ENCODE data around the gene EIF3J. TPM values are rescaled to one million over a fixed set of nuclear protein-coding genes. Genes with fewer than 3 reads are reported as not detected.

Gene EIF3J
- total RNA-seq, 1 donor from 2014 or later, result 76.2 TPM

- Mint-ChIP-seq H3K27me3 (ENCODE audit: insufficient read depth, low read depth) (no peaks in the 10 kb centered on the region), H3K27ac (no peak overlapping the region), H3K36me3 (peaks cover 15% of the 10 kb centered on the region), H3K4me3 (no peak overlapping the region), H3K4me1 (no peaks in the 10 kb centered on the region), H3K9me3 (no peaks in the 10 kb centered on the region)
- Histone ChIP-seq H3K4me1 (no peaks in the 10 kb centered on the region), H4K20me1 (ENCODE audit: low read depth) (no peaks in the 10 kb centered on the region), H3K9me3 (ENCODE audit: low read depth) (no peaks in the 10 kb centered on the region), H3K4me2 (no peak overlapping the region), H3K9ac (no peak overlapping the region), H3K36me3 (no peaks in the 10 kb centered on the region), H3K27me3 (no peaks in the 10 kb centered on the region), H2AFZ (replicated peaks) (no peak overlapping the region), H3K27ac (no peak overlapping the region), H3K4me3 (no peak overlapping the region), H3K79me2 (ENCODE audit: low read depth) (no peaks in the 10 kb centered on the region), H3F3A (ENCODE audit: low read depth) (no peaks in the 10 kb centered on the region)
- no peak for DNase-seq (ENCODE audit: low spot score)
- TF ChIP-seq, protein P1, sequence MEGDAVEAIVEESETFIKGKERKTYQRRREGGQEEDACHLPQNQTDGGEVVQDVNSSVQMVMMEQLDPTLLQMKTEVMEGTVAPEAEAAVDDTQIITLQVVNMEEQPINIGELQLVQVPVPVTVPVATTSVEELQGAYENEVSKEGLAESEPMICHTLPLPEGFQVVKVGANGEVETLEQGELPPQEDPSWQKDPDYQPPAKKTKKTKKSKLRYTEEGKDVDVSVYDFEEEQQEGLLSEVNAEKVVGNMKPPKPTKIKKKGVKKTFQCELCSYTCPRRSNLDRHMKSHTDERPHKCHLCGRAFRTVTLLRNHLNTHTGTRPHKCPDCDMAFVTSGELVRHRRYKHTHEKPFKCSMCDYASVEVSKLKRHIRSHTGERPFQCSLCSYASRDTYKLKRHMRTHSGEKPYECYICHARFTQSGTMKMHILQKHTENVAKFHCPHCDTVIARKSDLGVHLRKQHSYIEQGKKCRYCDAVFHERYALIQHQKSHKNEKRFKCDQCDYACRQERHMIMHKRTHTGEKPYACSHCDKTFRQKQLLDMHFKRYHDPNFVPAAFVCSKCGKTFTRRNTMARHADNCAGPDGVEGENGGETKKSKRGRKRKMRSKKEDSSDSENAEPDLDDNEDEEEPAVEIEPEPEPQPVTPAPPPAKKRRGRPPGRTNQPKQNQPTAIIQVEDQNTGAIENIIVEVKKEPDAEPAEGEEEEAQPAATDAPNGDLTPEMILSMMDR (IDR thresholded peaks at IDR 0.05), result no peak
- TF ChIP-seq EZH2 (IDR thresholded peaks at IDR 0.05), result no peak
- TF ChIP-seq EZH2phosphoT487 (IDR thresholded peaks at IDR 0.05), result no peak
Measured at GRCh38 chr15:44573386-44573785, 36.4 kb downstream of the EIF3J start.

- Histone ChIP-seq H3K36me3 (no peaks in the 10 kb centered on the region), H3K27me3 (no peaks in the 10 kb centered on the region), H3K9ac (no peak overlapping the region), H2AFZ (replicated peaks) (no peak overlapping the region), H3K9me3 (ENCODE audit: low read depth) (no peaks in the 10 kb centered on the region), H3K4me1 (no peaks in the 10 kb centered on the region), H4K20me1 (ENCODE audit: low read depth) (no peaks in the 10 kb centered on the region), H3K79me2 (ENCODE audit: low read depth) (no peaks in the 10 kb centered on the region), H3F3A (ENCODE audit: low read depth) (no peaks in the 10 kb centered on the region), H3K27ac (no peak overlapping the region), H3K4me3 (no peak overlapping the region), H3K4me2 (no peak overlapping the region)
- H3K4me3 Mint-ChIP-seq, result no peak overlapping the region
- no peaks in the 10 kb centered on the region for H3K27me3 Mint-ChIP-seq (ENCODE audit: insufficient read depth, low read depth)
- no peaks in the 10 kb centered on the region for H3K4me1 Mint-ChIP-seq
- no peaks in the 10 kb centered on the region for H3K9me3 Mint-ChIP-seq
- no peak for DNase-seq (ENCODE audit: low spot score)
- H3K36me3 Mint-ChIP-seq, result peaks cover 15% of the 10 kb centered on the region
- no peak overlapping the region for H3K27ac Mint-ChIP-seq
- TF ChIP-seq EZH2phosphoT487 (IDR thresholded peaks at IDR 0.05), result no peak
Measured at GRCh38 chr15:44574734-44575133, 37.8 kb downstream of the EIF3J start.

DNA sequence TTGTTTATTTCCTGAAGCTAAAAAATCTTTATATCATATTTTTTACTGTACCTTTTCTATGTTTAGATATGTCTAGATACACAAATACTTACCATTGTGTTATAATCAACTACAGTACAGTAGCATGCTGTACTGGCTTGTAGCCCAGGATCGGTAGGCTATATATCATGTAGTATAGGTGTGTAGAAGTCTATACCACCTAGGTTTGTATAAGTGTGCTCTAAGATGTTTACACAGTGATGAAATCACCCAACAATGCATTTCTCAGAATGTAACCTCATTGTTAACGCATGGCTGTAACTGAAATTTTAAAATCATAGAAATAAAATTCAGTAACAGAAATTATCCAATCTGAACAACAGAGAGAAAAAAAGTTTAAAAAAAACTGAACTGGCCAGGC is 43.2 kb downstream of the EIF3J start:
- H3K9me3 ChIP-seq (ENCODE audit: low read depth), result no peaks in the 10 kb centered on the region
- Mint-ChIP-seq H3K36me3 (peaks cover 25% of the 10 kb centered on the region), H3K27ac (no peak overlapping the region), H3K4me1 (no peaks in the 10 kb centered on the region), H3K4me3 (no peak overlapping the region), H3K27me3 (ENCODE audit: insufficient read depth, low read depth) (no peaks in the 10 kb centered on the region), H3K9me3 (no peaks in the 10 kb centered on the region)
- no peak overlapping the region for H3K27ac ChIP-seq
- TF ChIP-seq, protein P1 (IDR thresholded peaks at IDR 0.05), result no peak
- no peaks in the 10 kb centered on the region for H4K20me1 ChIP-seq (ENCODE audit: low read depth)
- H3K27me3 ChIP-seq, result no peaks in the 10 kb centered on the region
- H3K4me2 ChIP-seq, result no peak overlapping the region
- DNase-seq (ENCODE audit: low spot score), result no peak
- H3K36me3 ChIP-seq, result no peaks in the 10 kb centered on the region
- no peaks in the 10 kb centered on the region for H3K4me1 ChIP-seq
- H2AFZ ChIP-seq (replicated peaks), result no peak overlapping the region
- no peaks in the 10 kb centered on the region for H3F3A ChIP-seq (ENCODE audit: low read depth)
- H3K9ac ChIP-seq, result no peak overlapping the region
- no peaks in the 10 kb centered on the region for H3K79me2 ChIP-seq (ENCODE audit: low read depth)
- no peak overlapping the region for H3K4me3 ChIP-seq

DNA sequence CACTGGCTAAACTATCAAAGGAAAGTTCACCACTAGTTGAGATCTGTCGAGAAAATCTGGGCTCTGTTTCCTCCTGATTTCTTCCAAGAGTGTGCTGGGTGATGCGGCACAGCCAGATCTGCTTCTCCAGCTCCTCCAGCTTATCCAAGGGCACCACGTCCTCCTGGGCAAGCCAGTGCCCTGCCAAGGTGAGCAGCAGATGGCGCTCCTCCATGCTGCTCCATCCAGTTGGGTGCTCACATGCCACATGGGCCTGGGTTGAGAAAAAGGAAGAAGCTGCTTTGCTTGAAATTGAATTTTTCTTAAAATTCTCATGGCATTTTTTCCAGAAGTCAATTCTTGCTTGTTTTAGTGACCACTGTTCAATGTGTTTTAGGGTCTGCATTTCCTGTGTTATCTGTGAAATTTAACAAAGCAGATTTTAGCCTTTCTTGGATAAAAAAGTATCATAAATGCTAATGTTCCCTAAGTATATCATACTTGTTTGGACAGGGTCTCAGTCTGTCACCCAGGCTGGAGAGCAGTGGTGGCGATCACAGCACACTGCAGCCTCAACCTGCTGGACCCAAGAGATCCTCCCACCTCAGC is 47.3 kb downstream of the EIF3J start:
- no peaks in the 10 kb centered on the region for H4K20me1 ChIP-seq (ENCODE audit: low read depth)
- H3K4me3 Mint-ChIP-seq, result no peak overlapping the region
- no peaks in the 10 kb centered on the region for H3K27me3 ChIP-seq
- H3K9ac ChIP-seq, result no peak overlapping the region
- no peak overlapping the region for H3K4me3 ChIP-seq
- no peak overlapping the region for H2AFZ ChIP-seq (replicated peaks)
- TF ChIP-seq, protein P1 (IDR thresholded peaks at IDR 0.05), result peak; percentile 52
- TF ChIP-seq EZH2phosphoT487 (IDR thresholded peaks at IDR 0.05) (no peak), EZH2 (IDR thresholded peaks at IDR 0.05) (no peak)
- peaks cover 30% of the 10 kb centered on the region for H3K36me3 Mint-ChIP-seq
- no peaks in the 10 kb centered on the region for H3K4me1 ChIP-seq
- no peak overlapping the region for H3K27ac ChIP-seq
- no peak overlapping the region for H3K4me2 ChIP-seq
- H3K36me3 ChIP-seq, result no peaks in the 10 kb centered on the region
- H3K9me3 Mint-ChIP-seq, result no peaks in the 10 kb centered on the region
- no peaks in the 10 kb centered on the region for H3K79me2 ChIP-seq (ENCODE audit: low read depth)
- no peaks in the 10 kb centered on the region for H3K9me3 ChIP-seq (ENCODE audit: low read depth)
- peak; percentile 44 for DNase-seq (ENCODE audit: low spot score)
- H3K27ac Mint-ChIP-seq, result no peak overlapping the region
- H3F3A ChIP-seq (ENCODE audit: low read depth), result no peaks in the 10 kb centered on the region
- H3K27me3 Mint-ChIP-seq (ENCODE audit: insufficient read depth, low read depth), result no peaks in the 10 kb centered on the region
- no peaks in the 10 kb centered on the region for H3K4me1 Mint-ChIP-seq
